ENCODE measurements around the gene PTGIS. TPM values are rescaled to one million over a fixed set of nuclear protein-coding genes. Genes with fewer than 3 reads are reported as not detected.
A peak's percentile ranks its signal among the peaks of the same experiment; 100 is the strongest.
"Not testable (repeated sequence)": the region's sequence is repeated elsewhere in the genome, so short reads cannot be mapped to it uniquely, and the experiment has no call there.

The PTGIS gene
- 42.1 TPM for total RNA-seq
- long read RNA-seq, full-length matches to known transcripts = 8 of 25 reads
- long read RNA-seq, partial matches to known transcripts = 6 of 25 reads
- long read RNA-seq, other reads (novel, unspliced or antisense) = 11 of 25 reads

DNA sequence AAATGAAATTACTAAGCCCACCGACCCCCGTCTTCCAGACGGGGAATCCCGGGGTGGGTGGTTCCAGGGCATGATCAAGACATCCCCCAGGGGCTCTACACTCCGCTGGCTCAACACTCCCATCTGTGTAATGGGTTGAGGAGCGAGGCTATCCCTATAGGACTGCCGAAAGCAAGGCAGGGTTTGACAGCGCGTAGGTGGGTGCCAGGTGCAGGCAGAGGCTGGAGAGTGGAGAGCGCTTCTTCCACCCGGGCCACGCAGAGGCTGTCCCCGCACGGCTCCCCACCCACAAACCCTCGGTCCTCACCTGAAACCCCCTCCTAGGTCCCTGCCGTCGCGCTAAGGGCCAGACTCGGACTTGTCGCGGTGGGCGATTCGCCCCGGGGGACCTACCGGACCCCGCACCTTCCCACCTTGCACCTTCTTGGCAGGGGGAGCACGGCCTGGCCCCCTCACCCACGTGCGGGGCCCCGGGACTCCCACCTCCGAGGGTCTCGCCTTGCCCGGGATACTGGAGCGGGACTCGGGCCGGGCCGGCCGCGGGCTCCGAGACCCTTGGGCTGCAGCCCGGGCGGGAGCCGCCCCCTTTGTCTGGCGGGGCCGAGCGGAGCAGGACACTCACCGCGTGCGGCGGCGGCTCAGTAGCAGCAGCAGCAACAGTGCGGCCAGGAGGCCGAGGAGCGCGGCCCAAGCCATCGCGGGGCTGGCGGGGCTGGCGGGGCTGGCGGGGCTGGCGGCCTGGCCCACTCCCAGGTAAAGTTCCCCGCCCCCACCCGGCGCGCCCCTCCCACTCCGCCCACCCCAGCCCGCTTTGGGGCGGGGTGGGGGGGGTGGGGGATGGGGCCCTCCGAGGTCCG lies at the start of gene PTGIS:
TSS of gene PTGIS (minus strand) at position 717 of the 857 bp plus-strand sequence. CDS start at position 696, 21 bp downstream.
- Histone ChIP-seq H3K9me3 (no peaks in the 10 kb centered on the region), H3K4me1 (peaks cover 1% of the 10 kb centered on the region), H3K4me3 (peak within 1 kb of the TSS; percentile 45), H3K27me3 (peaks cover 21% of the 10 kb centered on the region), H3K27ac (peak within 1 kb of the TSS; percentile 65), H3K36me3 (no peaks in the 10 kb centered on the region)
- intact Hi-C loops (cut with DNase I) = no loop called here
- TF ChIP-seq, protein P1, sequence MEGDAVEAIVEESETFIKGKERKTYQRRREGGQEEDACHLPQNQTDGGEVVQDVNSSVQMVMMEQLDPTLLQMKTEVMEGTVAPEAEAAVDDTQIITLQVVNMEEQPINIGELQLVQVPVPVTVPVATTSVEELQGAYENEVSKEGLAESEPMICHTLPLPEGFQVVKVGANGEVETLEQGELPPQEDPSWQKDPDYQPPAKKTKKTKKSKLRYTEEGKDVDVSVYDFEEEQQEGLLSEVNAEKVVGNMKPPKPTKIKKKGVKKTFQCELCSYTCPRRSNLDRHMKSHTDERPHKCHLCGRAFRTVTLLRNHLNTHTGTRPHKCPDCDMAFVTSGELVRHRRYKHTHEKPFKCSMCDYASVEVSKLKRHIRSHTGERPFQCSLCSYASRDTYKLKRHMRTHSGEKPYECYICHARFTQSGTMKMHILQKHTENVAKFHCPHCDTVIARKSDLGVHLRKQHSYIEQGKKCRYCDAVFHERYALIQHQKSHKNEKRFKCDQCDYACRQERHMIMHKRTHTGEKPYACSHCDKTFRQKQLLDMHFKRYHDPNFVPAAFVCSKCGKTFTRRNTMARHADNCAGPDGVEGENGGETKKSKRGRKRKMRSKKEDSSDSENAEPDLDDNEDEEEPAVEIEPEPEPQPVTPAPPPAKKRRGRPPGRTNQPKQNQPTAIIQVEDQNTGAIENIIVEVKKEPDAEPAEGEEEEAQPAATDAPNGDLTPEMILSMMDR (IDR thresholded peaks at IDR 0.05) = no peak
- peak; percentile 48 for ATAC-seq
- no peak for DNase-seq

DNA sequence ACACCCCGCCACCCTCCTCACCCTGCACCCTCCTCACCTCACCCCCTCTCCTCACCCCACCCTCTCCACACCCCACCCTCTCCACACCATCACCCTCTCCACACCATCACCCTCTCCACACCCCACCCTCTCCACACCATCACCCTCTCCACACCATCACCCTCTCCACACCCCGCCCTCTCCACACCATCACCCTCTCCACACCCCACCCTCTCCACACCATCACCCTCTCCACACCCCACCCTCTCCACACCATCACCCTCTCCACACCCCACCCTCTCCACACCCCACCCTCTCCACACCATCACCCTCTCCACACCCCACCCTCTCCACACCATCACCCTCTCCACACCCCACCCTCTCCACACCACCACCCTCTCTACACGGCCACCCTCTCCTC lies 49.5 kb upstream of the PTGIS start:
- intact Hi-C loops (cut with DNase I); H3K4me1 ChIP-seq; DNase-seq; H3K9me3 ChIP-seq; ATAC-seq; H3K27me3 ChIP-seq; H3K27ac ChIP-seq; H3K36me3 ChIP-seq; H3K4me3 ChIP-seq: not testable (repeated sequence)

DNA sequence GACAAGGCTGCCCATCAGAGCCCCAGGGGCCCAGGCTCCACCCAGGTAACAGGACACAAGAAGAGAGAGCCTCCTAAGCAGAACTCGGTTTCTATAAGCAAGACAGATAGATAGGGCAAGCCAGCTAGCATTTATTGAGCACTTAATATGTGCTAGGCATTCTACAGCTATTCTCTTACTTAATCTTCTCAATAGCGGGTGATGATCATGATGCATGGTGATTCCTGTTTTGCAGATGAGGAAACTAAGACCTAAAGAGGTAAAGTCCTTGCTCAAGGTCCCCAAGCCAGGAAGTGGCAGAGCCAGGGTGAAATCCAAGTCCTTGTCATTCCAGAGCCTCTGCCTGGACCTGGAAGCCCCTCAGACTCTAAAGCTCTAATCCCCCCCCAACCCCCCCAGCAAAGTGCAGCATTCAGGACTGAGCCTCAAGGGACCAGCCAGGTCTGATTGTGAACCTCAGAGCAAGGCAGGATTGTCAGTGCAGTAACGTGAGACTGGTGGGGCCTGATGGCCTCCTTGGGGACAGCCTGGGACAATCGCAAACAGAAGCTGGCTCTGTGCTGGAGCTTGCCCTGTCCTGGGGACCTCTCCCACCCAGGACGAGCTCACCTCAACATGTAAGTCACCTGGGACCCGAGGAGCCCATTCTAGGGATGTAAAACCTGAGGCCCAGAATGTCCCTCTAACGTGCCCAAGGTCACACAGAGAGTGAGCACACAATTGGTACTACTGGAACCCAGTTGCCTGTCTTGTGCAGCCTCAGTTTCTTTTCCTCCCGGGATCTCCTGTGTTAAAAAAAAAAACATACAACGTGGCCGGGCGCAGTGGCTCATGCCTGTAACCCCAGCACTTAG lies 48.4 kb upstream of the PTGIS start:
- ATAC-seq (no peak), DNase-seq (peak; percentile 35)
- Histone ChIP-seq H3K9me3 (no peaks in the 10 kb centered on the region), H3K27ac (no peak overlapping the region), H3K4me1 (peaks cover under 1% of the 10 kb centered on the region), H3K36me3 (no peaks in the 10 kb centered on the region), H3K4me3 (no peak overlapping the region), H3K27me3 (no peaks in the 10 kb centered on the region)
- TF ChIP-seq, protein P1 (IDR thresholded peaks at IDR 0.05) = no peak
- intact Hi-C loops (cut with DNase I) = no loop called here

- Histone ChIP-seq H3K9me3 (no peaks in the 10 kb centered on the region), H3K27me3 (no peaks in the 10 kb centered on the region), H3K4me1 (peaks cover 7% of the 10 kb centered on the region), H3K4me3 (no peak overlapping the region), H3K36me3 (no peaks in the 10 kb centered on the region), H3K27ac (no peak overlapping the region)
- intact Hi-C loops (cut with DNase I) = no loop called here
- DNase-seq = peak; percentile 54
- TF ChIP-seq, protein P1 (IDR thresholded peaks at IDR 0.05) = no peak
- peak; percentile 2 for ATAC-seq
Measured at GRCh38 chr20:49615401-49616153, 47.6 kb upstream of the PTGIS start.

- H3K4me3 ChIP-seq; ATAC-seq; H3K9me3 ChIP-seq; DNase-seq; H3K4me1 ChIP-seq; intact Hi-C loops (cut with DNase I); H3K27ac ChIP-seq; H3K27me3 ChIP-seq; H3K36me3 ChIP-seq: not testable (repeated sequence)
Measured at GRCh38 chr20:49615051-49615400, 47.1 kb upstream of the PTGIS start.

- Histone ChIP-seq H3K36me3 (no peaks in the 10 kb centered on the region), H3K27me3 (no peaks in the 10 kb centered on the region), H3K27ac (no peak overlapping the region), H3K4me3 (no peak overlapping the region), H3K9me3 (no peaks in the 10 kb centered on the region), H3K4me1 (peaks cover 8% of the 10 kb centered on the region)
- ATAC-seq = no peak
- intact Hi-C loops (cut with DNase I) = loop anchor here (5.0 kb wide), 1 partner anchor 233 kb away; no protein-coding TSS in a partner anchor
- TF ChIP-seq, protein P1 (IDR thresholded peaks at IDR 0.05) = no peak
- peak; percentile 22 for DNase-seq
Measured at GRCh38 chr20:49614338-49615050, 46.6 kb upstream of the PTGIS start.

Data from upper lobe of right lung (tissue), 1 donor.